ENCODE measurements around the gene PRKCE. TPM values are rescaled to one million over a fixed set of nuclear protein-coding genes. Genes with fewer than 3 reads are reported as not detected.

The PRKCE gene
- total RNA-seq, 1 experiment from 2014 or later = 14.0 TPM

DNA sequence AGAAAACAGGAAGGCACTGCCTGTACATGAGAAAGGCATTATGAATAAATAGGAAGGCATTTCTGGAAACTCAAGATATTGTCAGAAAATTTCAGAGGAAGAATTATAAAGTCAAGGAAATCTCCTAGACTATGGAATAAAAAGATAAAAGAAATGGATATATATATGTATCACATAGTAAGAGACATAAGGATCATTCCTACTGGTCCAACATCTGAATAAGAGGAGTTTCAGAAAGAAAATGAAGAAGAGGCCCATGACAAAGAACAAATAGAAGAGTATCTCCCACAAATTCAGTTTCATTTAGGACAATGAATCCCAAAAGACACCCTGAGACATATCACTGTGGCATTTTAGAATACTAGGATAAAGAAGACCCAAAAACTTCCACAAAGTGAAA lies 178.8 kb downstream of the PRKCE start:
- intact Hi-C loops (cut with micrococcal nuclease; ENCODE audit: unreplicated experiment) (no loop called here), in situ Hi-C loops (cut with HindIII; ENCODE audit: low pct_unique_long_range_greater_than_20kb, low sequenced_read_pairs) (no loop called here)
- Histone ChIP-seq H3K4me1 (ENCODE audit: control insufficient read depth, insufficient read depth, low read length) (no peaks in the 10 kb centered on the region), H3K27me3 (ENCODE audit: control insufficient read depth, insufficient read depth, low read length) (no peaks in the 10 kb centered on the region), H3K9me3 (ENCODE audit: control insufficient read depth, insufficient read depth, low read depth, low read length) (peaks cover 5% of the 10 kb centered on the region; the same call in 1 of the 2 replicates), H3K27ac (ENCODE audit: low read length) (no peak overlapping the region), H3K4me3 (ENCODE audit: low read depth in 2 of 2, low read length in 2 of 2) (no peak overlapping the region), H3K36me3 (ENCODE audit: control insufficient read depth, insufficient read depth, low read length) (no peaks in the 10 kb centered on the region)
- ChIA-PET CTCF (no interaction called here), POLR2A (no interaction called here)
- DNase-seq (ENCODE audit: low read depth, low spot score) (no peak), ATAC-seq (no peak)
- BruUV-seq (replicated peaks) = no TSS peak
- no peak for TF ChIP-seq POLR2AphosphoS5 (IDR thresholded peaks at IDR 0.05; ENCODE audit: low read depth, low read length)
- no peak for TF ChIP-seq CTCF (IDR thresholded peaks at IDR 0.05)
- TF ChIP-seq, protein P1, sequence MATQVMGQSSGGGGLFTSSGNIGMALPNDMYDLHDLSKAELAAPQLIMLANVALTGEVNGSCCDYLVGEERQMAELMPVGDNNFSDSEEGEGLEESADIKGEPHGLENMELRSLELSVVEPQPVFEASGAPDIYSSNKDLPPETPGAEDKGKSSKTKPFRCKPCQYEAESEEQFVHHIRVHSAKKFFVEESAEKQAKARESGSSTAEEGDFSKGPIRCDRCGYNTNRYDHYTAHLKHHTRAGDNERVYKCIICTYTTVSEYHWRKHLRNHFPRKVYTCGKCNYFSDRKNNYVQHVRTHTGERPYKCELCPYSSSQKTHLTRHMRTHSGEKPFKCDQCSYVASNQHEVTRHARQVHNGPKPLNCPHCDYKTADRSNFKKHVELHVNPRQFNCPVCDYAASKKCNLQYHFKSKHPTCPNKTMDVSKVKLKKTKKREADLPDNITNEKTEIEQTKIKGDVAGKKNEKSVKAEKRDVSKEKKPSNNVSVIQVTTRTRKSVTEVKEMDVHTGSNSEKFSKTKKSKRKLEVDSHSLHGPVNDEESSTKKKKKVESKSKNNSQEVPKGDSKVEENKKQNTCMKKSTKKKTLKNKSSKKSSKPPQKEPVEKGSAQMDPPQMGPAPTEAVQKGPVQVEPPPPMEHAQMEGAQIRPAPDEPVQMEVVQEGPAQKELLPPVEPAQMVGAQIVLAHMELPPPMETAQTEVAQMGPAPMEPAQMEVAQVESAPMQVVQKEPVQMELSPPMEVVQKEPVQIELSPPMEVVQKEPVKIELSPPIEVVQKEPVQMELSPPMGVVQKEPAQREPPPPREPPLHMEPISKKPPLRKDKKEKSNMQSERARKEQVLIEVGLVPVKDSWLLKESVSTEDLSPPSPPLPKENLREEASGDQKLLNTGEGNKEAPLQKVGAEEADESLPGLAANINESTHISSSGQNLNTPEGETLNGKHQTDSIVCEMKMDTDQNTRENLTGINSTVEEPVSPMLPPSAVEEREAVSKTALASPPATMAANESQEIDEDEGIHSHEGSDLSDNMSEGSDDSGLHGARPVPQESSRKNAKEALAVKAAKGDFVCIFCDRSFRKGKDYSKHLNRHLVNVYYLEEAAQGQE (IDR thresholded peaks at IDR 0.05; ENCODE audit: insufficient read depth in 1 of 2, low read depth in 2 of 2, low read length in 1 of 2) = no peak
- TF ChIP-seq TCF7L2 (IDR thresholded peaks at IDR 0.05; ENCODE audit: low read depth, low read length) = no peak
- TF ChIP-seq SIN3A (IDR thresholded peaks at IDR 0.05; ENCODE audit: borderline replicate concordance, insufficient read depth, low read depth, low read length) = no peak

GRCh38 chr2:45833301-45833967 lies 182.0 kb downstream of the PRKCE start:
- no peaks in the 10 kb centered on the region for H3K27me3 ChIP-seq (ENCODE audit: control insufficient read depth, insufficient read depth, low read length)
- ATAC-seq (no peak), DNase-seq (ENCODE audit: low read depth, low spot score) (no peak)
- H3K4me3 ChIP-seq (ENCODE audit: low read depth in 2 of 2, low read length in 2 of 2) = no peak overlapping the region
- CTCF ChIA-PET = interaction anchor here (0.6 kb wide), 1 partner anchor 530 kb away, joined by 3 read pairs; no protein-coding TSS in a partner anchor
- no peaks in the 10 kb centered on the region for H3K36me3 ChIP-seq (ENCODE audit: control insufficient read depth, insufficient read depth, low read length)
- BruUV-seq (replicated peaks) = no TSS peak
- POLR2A ChIA-PET = no interaction called here
- H3K4me1 ChIP-seq (ENCODE audit: control insufficient read depth, insufficient read depth, low read length) = no peaks in the 10 kb centered on the region
- peaks cover 5% of the 10 kb centered on the region; the same call in 1 of the 2 replicates for H3K9me3 ChIP-seq (ENCODE audit: control insufficient read depth, insufficient read depth, low read depth, low read length)
- intact Hi-C loops (cut with micrococcal nuclease; ENCODE audit: unreplicated experiment) (no loop called here), in situ Hi-C loops (cut with HindIII; ENCODE audit: low pct_unique_long_range_greater_than_20kb, low sequenced_read_pairs) (no loop called here)
- no peak overlapping the region for H3K27ac ChIP-seq (ENCODE audit: low read length)
- no peak for TF ChIP-seq POLR2AphosphoS5 (IDR thresholded peaks at IDR 0.05; ENCODE audit: low read depth, low read length)
- TF ChIP-seq SIN3A (IDR thresholded peaks at IDR 0.05; ENCODE audit: borderline replicate concordance, insufficient read depth, low read depth, low read length) = no peak
- TF ChIP-seq, protein P1 (IDR thresholded peaks at IDR 0.05; ENCODE audit: insufficient read depth in 1 of 2, low read depth in 2 of 2, low read length in 1 of 2) = no peak
- TF ChIP-seq CTCF (IDR thresholded peaks at IDR 0.05) = no peak
- TF ChIP-seq TCF7L2 (IDR thresholded peaks at IDR 0.05; ENCODE audit: low read depth, low read length) = no peak
